Measurements from ENCODE around the gene KIRREL3.

Gene KIRREL3

GRCh38 chr11:126518972-126519690, 481.4 kb downstream of the KIRREL3 start:
- no peaks in the 10 kb centered on the region for H3K4me1 ChIP-seq (ENCODE audit: control insufficient read depth in 1 of 2, insufficient read depth in 2 of 2, low read length in 2 of 2)
- H3K4me3 ChIP-seq (ENCODE audit: low read depth in 1 of 2, low read length in 2 of 2), result no peak overlapping the region
- H3K9ac ChIP-seq (ENCODE audit: low read depth in 1 of 2, low read length in 2 of 2), result no peak overlapping the region
- no peaks in the 10 kb centered on the region for H3K36me3 ChIP-seq (ENCODE audit: control insufficient read depth in 1 of 2, insufficient read depth in 2 of 2, low read length in 2 of 2)
- H3K9me3 ChIP-seq (ENCODE audit: control insufficient read depth in 1 of 2, low read length in 2 of 2), result no peaks in the 10 kb centered on the region
- no peak overlapping the region for H3K27ac ChIP-seq (ENCODE audit: low read depth, low read length)
- H3K27me3 ChIP-seq (ENCODE audit: control insufficient read depth in 1 of 2, insufficient read depth in 2 of 2, low read length in 2 of 2), result no peaks in the 10 kb centered on the region

GRCh38 chr11:126518071-126518971, 482.2 kb downstream of the KIRREL3 start:
- H3K9ac ChIP-seq (ENCODE audit: low read depth in 1 of 2, low read length in 2 of 2), result no peak overlapping the region
- no peaks in the 10 kb centered on the region for H3K36me3 ChIP-seq (ENCODE audit: control insufficient read depth in 1 of 2, insufficient read depth in 2 of 2, low read length in 2 of 2)

GRCh38 chr11:126515501-126515900, 485.1 kb downstream of the KIRREL3 start:
- no peaks in the 10 kb centered on the region for H3K27me3 ChIP-seq (ENCODE audit: control insufficient read depth in 1 of 2, insufficient read depth in 2 of 2, low read length in 2 of 2)
- no peak overlapping the region for H3K27ac ChIP-seq (ENCODE audit: low read depth, low read length)

More at GRCh38 chr11:126518071-126518971, 482.2 kb downstream of the KIRREL3 start:
- no peaks in the 10 kb centered on the region for H3K4me1 ChIP-seq (ENCODE audit: control insufficient read depth in 1 of 2, insufficient read depth in 2 of 2, low read length in 2 of 2)
- H3K27me3 ChIP-seq (ENCODE audit: control insufficient read depth in 1 of 2, insufficient read depth in 2 of 2, low read length in 2 of 2), result no peaks in the 10 kb centered on the region
- no peak overlapping the region for H3K4me3 ChIP-seq (ENCODE audit: low read depth in 1 of 2, low read length in 2 of 2)
- no peak overlapping the region for H3K27ac ChIP-seq (ENCODE audit: low read depth, low read length)
- no peaks in the 10 kb centered on the region for H3K9me3 ChIP-seq (ENCODE audit: control insufficient read depth in 1 of 2, low read length in 2 of 2)

GRCh38 chr11:126514061-126514693, 486.4 kb downstream of the KIRREL3 start:
- Histone ChIP-seq H3K4me1 (ENCODE audit: control insufficient read depth in 1 of 2, insufficient read depth in 2 of 2, low read length in 2 of 2) (no peaks in the 10 kb centered on the region), H3K27ac (ENCODE audit: low read depth, low read length) (no peak overlapping the region), H3K9me3 (ENCODE audit: control insufficient read depth in 1 of 2, low read length in 2 of 2) (no peaks in the 10 kb centered on the region), H3K27me3 (ENCODE audit: control insufficient read depth in 1 of 2, insufficient read depth in 2 of 2, low read length in 2 of 2) (no peaks in the 10 kb centered on the region), H3K4me3 (ENCODE audit: low read depth in 1 of 2, low read length in 2 of 2) (no peak overlapping the region), H3K36me3 (ENCODE audit: control insufficient read depth in 1 of 2, insufficient read depth in 2 of 2, low read length in 2 of 2) (no peaks in the 10 kb centered on the region), H3K9ac (ENCODE audit: low read depth in 1 of 2, low read length in 2 of 2) (no peak overlapping the region)

More at GRCh38 chr11:126515501-126515900, 485.1 kb downstream of the KIRREL3 start:
- no peaks in the 10 kb centered on the region for H3K36me3 ChIP-seq (ENCODE audit: control insufficient read depth in 1 of 2, insufficient read depth in 2 of 2, low read length in 2 of 2)
- H3K9ac ChIP-seq (ENCODE audit: low read depth in 1 of 2, low read length in 2 of 2), result no peak overlapping the region
- H3K4me1 ChIP-seq (ENCODE audit: control insufficient read depth in 1 of 2, insufficient read depth in 2 of 2, low read length in 2 of 2), result no peaks in the 10 kb centered on the region
- no peak overlapping the region for H3K4me3 ChIP-seq (ENCODE audit: low read depth in 1 of 2, low read length in 2 of 2)
- H3K9me3 ChIP-seq (ENCODE audit: control insufficient read depth in 1 of 2, low read length in 2 of 2), result no peaks in the 10 kb centered on the region

- Histone ChIP-seq H3K4me3 (ENCODE audit: low read depth in 1 of 2, low read length in 2 of 2) (no peak overlapping the region), H3K27ac (ENCODE audit: low read depth, low read length) (no peak overlapping the region), H3K9me3 (ENCODE audit: control insufficient read depth in 1 of 2, low read length in 2 of 2) (no peaks in the 10 kb centered on the region), H3K4me1 (ENCODE audit: control insufficient read depth in 1 of 2, insufficient read depth in 2 of 2, low read length in 2 of 2) (no peaks in the 10 kb centered on the region), H3K9ac (ENCODE audit: low read depth in 1 of 2, low read length in 2 of 2) (no peak overlapping the region), H3K27me3 (ENCODE audit: control insufficient read depth in 1 of 2, insufficient read depth in 2 of 2, low read length in 2 of 2) (no peaks in the 10 kb centered on the region), H3K36me3 (ENCODE audit: control insufficient read depth in 1 of 2, insufficient read depth in 2 of 2, low read length in 2 of 2) (no peaks in the 10 kb centered on the region)
Measured at GRCh38 chr11:126512741-126513715, 487.5 kb downstream of the KIRREL3 start.

GRCh38 chr11:126512251-126512650, 488.3 kb downstream of the KIRREL3 start:
- Histone ChIP-seq H3K4me1 (ENCODE audit: control insufficient read depth in 1 of 2, insufficient read depth in 2 of 2, low read length in 2 of 2) (no peaks in the 10 kb centered on the region), H3K36me3 (ENCODE audit: control insufficient read depth in 1 of 2, insufficient read depth in 2 of 2, low read length in 2 of 2) (no peaks in the 10 kb centered on the region), H3K27ac (ENCODE audit: low read depth, low read length) (no peak overlapping the region), H3K27me3 (ENCODE audit: control insufficient read depth in 1 of 2, insufficient read depth in 2 of 2, low read length in 2 of 2) (no peaks in the 10 kb centered on the region), H3K4me3 (ENCODE audit: low read depth in 1 of 2, low read length in 2 of 2) (no peak overlapping the region), H3K9me3 (ENCODE audit: control insufficient read depth in 1 of 2, low read length in 2 of 2) (no peaks in the 10 kb centered on the region), H3K9ac (ENCODE audit: low read depth in 1 of 2, low read length in 2 of 2) (no peak overlapping the region)

GRCh38 chr11:126511475-126512115, 489.0 kb downstream of the KIRREL3 start:
- no peak overlapping the region for H3K9ac ChIP-seq (ENCODE audit: low read depth in 1 of 2, low read length in 2 of 2)
- H3K4me3 ChIP-seq (ENCODE audit: low read depth in 1 of 2, low read length in 2 of 2), result no peak overlapping the region

GRCh38 chr11:126510621-126511370, 489.8 kb downstream of the KIRREL3 start:
- Histone ChIP-seq H3K4me3 (ENCODE audit: low read depth in 1 of 2, low read length in 2 of 2) (no peak overlapping the region), H3K27ac (ENCODE audit: low read depth, low read length) (no peak overlapping the region), H3K9me3 (ENCODE audit: control insufficient read depth in 1 of 2, low read length in 2 of 2) (peaks cover 7 to 8% of the 10 kb centered on the region in 2 donors), H3K27me3 (ENCODE audit: control insufficient read depth in 1 of 2, insufficient read depth in 2 of 2, low read length in 2 of 2) (no peaks in the 10 kb centered on the region), H3K36me3 (ENCODE audit: control insufficient read depth in 1 of 2, insufficient read depth in 2 of 2, low read length in 2 of 2) (no peaks in the 10 kb centered on the region), H3K4me1 (ENCODE audit: control insufficient read depth in 1 of 2, insufficient read depth in 2 of 2, low read length in 2 of 2) (no peaks in the 10 kb centered on the region), H3K9ac (ENCODE audit: low read depth in 1 of 2, low read length in 2 of 2) (no peak overlapping the region)

More at GRCh38 chr11:126511475-126512115, 489.0 kb downstream of the KIRREL3 start:
- no peaks in the 10 kb centered on the region for H3K4me1 ChIP-seq (ENCODE audit: control insufficient read depth in 1 of 2, insufficient read depth in 2 of 2, low read length in 2 of 2)
- peaks cover 2 to 4% of the 10 kb centered on the region in 2 donors for H3K9me3 ChIP-seq (ENCODE audit: control insufficient read depth in 1 of 2, low read length in 2 of 2)
- no peaks in the 10 kb centered on the region for H3K27me3 ChIP-seq (ENCODE audit: control insufficient read depth in 1 of 2, insufficient read depth in 2 of 2, low read length in 2 of 2)
- no peak overlapping the region for H3K27ac ChIP-seq (ENCODE audit: low read depth, low read length)
- H3K36me3 ChIP-seq (ENCODE audit: control insufficient read depth in 1 of 2, insufficient read depth in 2 of 2, low read length in 2 of 2), result no peaks in the 10 kb centered on the region
